ENCODE results near the gene OLFML2B.
"Not testable (repeated sequence)": the region's sequence is repeated elsewhere in the genome, so short reads cannot be mapped to it uniquely, and the experiment has no call there.

Gene OLFML2B
- total RNA-seq: 8.4 to 62.8 (median 21.7) reads per million in 17 experiments

- DNase-seq: peak; percentile 76 to 91 (median 84)
Measured at GRCh38 chr1:162023547-162024501, at the start of gene OLFML2B. Gene OLFML2B (minus strand): TSS chr1:162023869. CDS start chr1:162023430, 439 bp downstream.

DNA sequence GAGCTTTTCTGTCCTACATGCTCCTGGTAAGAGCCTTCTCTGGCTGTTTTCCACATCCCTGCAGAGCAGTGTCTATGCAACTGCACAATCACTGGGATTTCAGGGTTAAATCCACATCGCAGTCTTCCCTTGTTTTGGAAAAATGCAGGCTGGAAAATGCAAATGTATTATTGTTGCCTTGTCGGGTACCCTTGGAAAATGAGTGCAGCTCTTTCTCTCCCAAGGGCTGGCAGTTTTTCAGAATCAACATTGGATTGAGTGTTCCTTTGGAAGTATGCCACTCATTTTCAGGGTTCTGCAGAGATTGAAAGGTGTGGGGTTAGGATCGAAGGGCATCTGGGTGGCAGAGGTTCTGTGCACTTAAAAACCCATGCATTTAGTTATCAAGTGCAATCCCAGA, 49.1 kb upstream of the OLFML2B start:
- no peak for DNase-seq

- DNase-seq: no peak
Measured at GRCh38 chr1:162070825-162071224, 47.2 kb upstream of the OLFML2B start.

DNA sequence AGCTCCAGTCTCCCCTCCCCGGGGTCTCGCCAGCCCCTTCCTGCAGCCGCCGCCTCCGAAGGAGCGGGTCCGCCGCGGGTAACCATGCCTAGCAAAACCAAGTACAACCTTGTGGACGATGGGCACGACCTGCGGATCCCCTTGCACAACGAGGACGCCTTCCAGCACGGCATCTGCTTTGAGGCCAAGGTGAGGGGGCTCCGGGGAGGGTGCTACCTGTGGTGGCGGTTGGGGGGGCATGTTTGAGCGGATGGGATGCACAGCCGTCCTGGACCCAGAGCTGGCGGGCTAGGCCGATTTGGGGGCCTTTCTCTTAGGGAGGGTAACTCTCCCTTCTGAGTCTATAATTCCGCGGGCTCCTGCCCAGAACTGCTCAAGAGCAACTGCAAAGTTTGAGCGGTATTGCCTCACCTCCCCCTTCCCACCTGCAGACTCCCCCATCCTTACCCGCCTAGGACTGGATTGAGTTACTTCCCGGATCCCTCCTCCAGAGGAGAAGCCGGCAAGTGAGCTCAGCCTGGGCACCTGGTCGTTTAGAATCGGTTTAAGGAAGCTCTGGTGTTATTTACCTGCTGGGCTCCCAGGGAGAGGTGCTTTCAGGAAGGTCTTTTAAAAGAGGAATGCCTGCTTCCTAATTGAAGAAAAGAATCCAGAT, 46.6 kb upstream of the OLFML2B start:
- peak in 1 of 4 experiments; percentile 18 for DNase-seq

DNA sequence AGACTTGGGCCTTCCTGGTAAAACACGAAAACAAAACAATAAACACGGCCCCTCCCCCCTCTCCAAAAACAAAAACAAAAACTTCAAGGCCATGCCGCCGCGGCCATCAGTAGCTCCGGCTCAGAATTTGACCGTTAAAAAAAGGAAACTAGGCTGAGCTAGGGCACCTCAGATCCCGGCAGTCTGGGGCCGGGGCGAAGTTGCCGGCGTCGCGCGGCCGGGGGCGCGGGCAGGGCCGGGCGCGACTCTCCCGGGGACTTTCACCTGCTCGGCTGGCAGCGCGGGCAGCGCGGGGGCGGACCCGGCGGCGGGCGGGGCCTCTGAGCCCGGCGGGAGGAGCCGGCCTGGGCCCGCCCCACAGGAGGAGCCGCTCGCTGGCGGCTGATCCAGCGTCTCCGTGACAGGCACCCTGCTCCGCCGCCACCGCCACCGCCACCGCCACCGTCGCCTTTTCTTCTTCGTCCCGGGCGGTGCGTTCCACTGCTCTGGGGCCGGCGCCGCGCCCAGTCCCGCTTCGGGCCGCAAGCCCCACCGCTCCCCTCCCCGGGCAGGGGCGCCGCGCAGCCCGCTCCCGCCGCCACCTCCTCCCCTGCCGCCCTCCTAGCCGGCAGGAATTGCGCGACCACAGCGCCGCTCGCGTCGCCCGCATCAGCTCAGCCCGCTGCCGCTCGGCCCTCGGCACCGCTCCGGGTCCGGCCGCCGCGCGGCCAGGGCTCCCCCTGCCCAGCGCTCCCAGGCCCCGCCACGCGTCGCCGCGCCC, 45.8 kb upstream of the OLFML2B start, which contains the start of gene NOS1AP:
NOS1AP (plus strand) TSS at position 358 of the 760 bp plus-strand sequence. CDS start 487 bp downstream, outside the sequence.
- DNase-seq: peak; percentile 80 to 94 (median 88)

DNA sequence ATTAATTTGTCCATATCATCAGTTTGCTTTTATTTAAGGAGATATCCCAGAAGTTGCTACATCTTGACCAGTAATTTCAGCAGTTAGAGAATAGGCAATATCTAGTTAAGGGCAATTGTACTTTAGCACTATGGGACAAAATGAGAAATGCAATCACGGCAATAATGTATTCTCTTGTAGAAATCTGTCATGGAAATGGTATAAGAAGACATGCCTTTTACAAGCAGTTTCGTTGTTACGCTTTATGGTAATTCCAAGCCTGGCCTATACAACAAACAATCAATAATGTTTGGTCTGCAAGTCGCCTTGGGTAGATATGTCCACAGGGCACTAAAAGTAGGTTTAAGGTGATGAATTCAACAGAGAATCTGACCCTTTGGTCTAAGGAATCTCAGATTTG, 44.6 kb upstream of the OLFML2B start:
- DNase-seq: no peak

- DNase-seq: no peak
Measured at GRCh38 chr1:162067466-162067865, 43.8 kb upstream of the OLFML2B start.

DNA sequence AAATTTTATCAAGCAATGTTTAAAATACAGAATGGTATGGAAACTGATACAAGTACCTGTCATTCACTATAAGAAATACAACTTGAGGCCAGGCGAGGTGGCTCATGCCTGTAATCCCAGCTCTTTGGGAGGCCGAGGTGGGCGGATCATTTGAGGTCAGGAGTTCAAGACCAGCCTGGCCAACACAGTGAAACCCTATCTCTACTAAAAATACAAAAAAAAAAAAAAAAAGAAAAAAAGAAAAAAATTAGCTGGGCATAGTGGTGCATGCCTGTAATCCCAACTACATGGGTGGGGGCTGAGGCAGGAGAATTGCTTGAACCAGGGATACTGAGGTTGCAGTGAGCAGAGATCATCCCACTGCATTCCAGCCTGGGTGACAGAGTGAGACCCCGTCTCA, 43.2 kb upstream of the OLFML2B start:
- DNase-seq: not testable (repeated sequence)

- peak; percentile 36 to 63 (median 57) for DNase-seq
Measured at GRCh38 chr1:162065016-162065415, 41.3 kb upstream of the OLFML2B start.

DNA sequence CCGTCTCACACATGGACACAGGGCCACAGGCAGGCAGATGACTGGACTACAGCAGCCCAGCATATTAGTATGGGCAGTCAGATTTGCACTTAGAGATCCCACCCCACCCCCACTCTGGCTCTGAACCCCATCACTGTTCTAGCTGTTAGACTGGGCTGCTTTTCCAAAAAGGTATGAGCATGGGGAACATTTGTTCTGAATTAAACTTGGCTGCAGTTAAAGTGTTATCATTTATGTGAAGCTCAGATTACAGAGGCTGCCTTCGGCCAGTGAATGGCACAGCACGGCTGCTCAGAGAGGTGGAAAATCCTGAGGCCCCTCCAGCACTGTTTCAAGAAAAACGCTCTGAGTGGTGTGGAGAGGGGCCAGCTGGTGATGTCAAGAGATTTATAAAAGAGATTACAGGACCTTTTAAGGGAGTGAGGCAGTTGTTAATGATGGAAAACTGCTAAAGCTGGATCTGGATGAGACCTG, 38.9 kb upstream of the OLFML2B start:
- no peak for DNase-seq

DNA sequence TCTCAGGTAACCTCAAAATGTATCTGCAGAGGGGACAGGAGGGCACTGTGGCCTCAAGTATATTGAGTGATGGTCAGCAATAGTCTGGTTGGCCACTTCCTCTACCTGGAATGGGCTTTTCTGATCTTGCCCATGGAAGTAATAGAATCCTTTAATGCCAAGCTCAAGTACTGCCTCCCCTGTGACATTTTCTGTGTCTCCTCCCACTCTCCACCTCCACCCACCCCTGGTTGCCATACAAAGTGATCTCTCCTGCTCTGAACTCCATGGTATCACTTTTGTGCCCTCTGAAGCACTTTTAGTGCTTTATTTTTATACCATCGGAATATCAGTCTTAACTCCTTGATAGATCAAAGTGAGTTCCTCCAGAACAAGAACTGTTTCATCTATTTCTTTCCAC, 36.6 kb upstream of the OLFML2B start:
- DNase-seq: no peak

DNA sequence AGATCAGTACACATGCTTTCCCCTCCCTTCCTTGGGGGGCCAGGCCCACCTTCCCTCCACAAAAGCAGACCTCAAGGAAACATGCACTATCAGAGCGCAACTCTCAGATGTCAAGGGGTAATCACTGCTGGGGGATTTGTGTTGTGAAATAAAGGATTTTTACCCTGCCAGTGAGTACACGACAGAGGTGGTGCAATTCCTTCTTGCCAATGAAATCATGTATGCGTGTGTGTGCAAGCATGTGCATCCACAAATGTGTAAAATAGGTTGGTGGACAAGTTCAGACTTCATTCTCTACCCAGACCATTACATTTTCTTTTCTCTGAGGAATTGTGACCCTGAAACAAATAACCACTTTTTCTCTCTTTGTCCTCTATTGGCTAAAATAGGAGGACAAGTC, 36.1 kb upstream of the OLFML2B start:
- DNase-seq: no peak

DNA sequence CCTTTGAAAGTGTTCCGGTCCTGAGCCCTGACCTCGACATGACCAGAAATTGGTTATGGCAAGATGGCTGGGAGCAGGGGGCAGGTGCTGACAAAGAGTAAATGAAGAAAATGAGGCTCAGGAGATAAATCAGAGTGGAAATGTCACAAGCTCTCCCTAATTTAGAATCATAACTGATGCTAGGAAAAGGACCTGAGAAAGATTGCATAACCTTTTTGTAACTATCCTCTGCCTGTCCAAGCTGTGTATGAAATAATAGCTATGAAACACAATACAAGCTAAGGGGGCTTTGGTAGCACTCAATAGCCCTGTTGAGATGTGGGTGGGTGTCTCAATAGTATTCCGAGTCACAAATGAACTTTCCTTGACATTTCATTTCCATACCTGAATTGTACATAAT, 32.9 kb upstream of the OLFML2B start:
- no peak for DNase-seq

- DNase-seq: peak; percentile 74 to 80 (median 78)
Measured at GRCh38 chr1:162056043-162056442, 32.4 kb upstream of the OLFML2B start.

GRCh38 chr1:162055062-162055461, 31.4 kb upstream of the OLFML2B start:
- DNase-seq: no peak

GRCh38 chr1:162053949-162054348, 30.3 kb upstream of the OLFML2B start:
- not testable (repeated sequence) for DNase-seq

DNA sequence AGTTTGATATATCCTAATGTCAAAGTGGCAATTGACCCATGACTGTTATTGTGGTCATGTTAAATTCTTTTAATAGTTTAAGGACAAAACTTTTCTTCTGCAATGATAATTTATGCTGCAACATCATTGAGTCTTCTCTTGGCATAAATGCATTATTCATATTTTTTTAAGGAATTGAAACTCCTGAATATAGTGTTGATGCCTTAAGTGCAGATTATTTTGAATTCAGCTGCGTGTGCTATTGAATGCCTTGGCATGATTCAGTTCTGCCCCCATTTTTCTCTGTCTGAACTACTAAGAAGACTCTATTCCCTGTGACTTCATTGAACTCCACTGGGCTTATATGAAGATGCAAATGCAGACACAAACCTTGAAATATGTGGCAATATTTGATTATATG, 23.3 kb upstream of the OLFML2B start:
- DNase-seq: no peak

- no peak for DNase-seq
Measured at GRCh38 chr1:162042361-162042760, 18.7 kb upstream of the OLFML2B start.

DNA sequence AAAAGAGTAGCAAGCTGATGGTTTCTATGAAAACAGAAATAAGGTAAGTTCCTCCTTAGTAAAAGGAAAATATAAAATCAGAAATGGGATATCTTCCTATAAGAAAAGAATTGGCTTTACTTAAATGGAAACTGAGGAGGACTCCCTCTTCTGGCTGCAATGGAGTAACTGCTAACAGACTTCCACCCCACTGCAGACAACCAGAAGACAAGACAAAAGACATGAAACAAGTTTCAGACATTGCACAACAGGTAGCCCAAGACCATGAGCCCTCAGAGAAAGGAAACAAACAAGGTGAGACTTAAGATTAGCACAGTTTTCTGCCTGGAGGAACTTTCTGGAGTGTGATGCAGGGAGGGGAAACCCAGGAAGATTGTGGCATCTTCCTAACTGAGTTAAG, 17.0 kb upstream of the OLFML2B start:
- DNase-seq: no peak

- peak in 2 of 4 experiments; percentile 29 to 51 for DNase-seq
Measured at GRCh38 chr1:162040001-162040400, 16.3 kb upstream of the OLFML2B start.

DNA sequence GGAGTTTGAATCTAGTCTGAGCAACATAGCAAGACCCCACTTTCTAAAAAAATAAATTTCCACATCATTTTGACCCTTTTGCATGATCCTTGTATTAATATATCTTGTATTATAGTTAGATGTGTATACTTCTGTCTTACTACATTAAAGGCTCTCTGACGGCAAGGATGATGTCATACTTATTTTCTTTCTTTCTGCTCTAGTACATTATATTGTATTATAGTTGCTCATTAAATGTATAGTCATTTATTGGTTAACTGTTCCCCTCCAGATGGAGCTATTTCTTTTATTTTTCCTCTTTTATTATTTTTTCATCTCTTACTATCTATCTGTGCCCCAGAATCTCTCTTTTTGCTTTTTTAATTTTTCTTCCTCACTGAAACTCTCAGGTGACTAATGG, 15.0 kb upstream of the OLFML2B start:
- DNase-seq: no peak

DNA sequence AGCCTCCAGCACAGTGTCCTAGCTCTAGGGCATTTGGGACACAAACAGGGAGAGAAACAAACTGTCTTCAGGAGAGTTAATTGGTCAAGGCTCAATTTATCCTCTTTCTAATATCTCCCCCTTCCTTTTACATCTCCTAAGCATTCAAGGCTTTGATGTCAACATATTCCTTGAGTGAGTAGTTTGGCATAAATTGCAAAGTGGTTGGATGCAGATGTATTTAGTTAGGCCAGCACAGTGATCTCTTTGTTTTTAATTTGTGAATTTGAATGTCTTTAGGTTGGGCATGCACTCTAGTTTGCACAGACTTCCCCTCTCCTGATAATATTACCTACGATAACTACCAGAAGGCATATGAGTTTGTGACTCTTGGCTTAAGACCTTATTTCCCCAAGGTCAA, 12.5 kb upstream of the OLFML2B start:
- DNase-seq: no peak

GRCh38 chr1:162035241-162035640, 11.6 kb upstream of the OLFML2B start:
- DNase-seq: peak in 1 of 4 experiments; percentile 20

All from suppressor macrophage (primary cell).